Choroid plexus epithelial cell (primary cell): ENCODE results near the gene NAGS.
"Not testable (repeated sequence)": the region's sequence is repeated elsewhere in the genome, so short reads cannot be mapped to it uniquely, and the experiment has no call there.

Experiments
- DNase-seq: peaks from one replicate; pipeline ENCODE4 v3.0.0-alpha.2; 2010; ENCODE audit warnings: low read depth
- H3K4me3 ChIP-seq: 2 replicates; pipeline ENCODE4 v1.5.1; 2011; ENCODE audit warnings: low read depth, mild to moderate bottlenecking, control low read depth, low read length, moderate library complexity
- CTCF ChIP-seq: conservative IDR thresholded peaks from 2 replicates; pipeline ENCODE4 v1.5.1; 2011; ENCODE audit warnings: low read depth, mild to moderate bottlenecking, control low read depth, inconsistent platforms, low read length, moderate library complexity

Gene NAGS

GRCh38 chr17:43986225-43986981 lies 18.0 kb upstream of the NAGS start:
- DNase-seq, result no peak
- H3K4me3 ChIP-seq, result no peak overlapping the region
- TF ChIP-seq CTCF, result no peak

- TF ChIP-seq CTCF, result no peak
- DNase-seq, result no peak
- H3K4me3 ChIP-seq, result no peak overlapping the region
These were observed 17.0 kb upstream of the NAGS start for GRCh38 chr17:43987131-43988021.

GRCh38 chr17:43988301-43988700 lies 16.1 kb upstream of the NAGS start:
- DNase-seq, result no peak

GRCh38 chr17:43992641-43993040 lies 11.8 kb upstream of the NAGS start:
- no peak for TF ChIP-seq CTCF
- no peak overlapping the region for H3K4me3 ChIP-seq
- DNase-seq, result no peak

More at GRCh38 chr17:43988301-43988700, 16.1 kb upstream of the NAGS start:
- H3K4me3 ChIP-seq, result no peak overlapping the region
- no peak for TF ChIP-seq CTCF

- DNase-seq, result peak; percentile 67
- peak; percentile 88 for TF ChIP-seq CTCF
- peak overlapping the region; percentile 48 for H3K4me3 ChIP-seq
These were observed 9.9 kb upstream of the NAGS start for GRCh38 chr17:43994272-43995149.

- H3K4me3 ChIP-seq, result no peak overlapping the region
- no peak for DNase-seq
- TF ChIP-seq CTCF, result no peak
These were observed 9.3 kb upstream of the NAGS start for GRCh38 chr17:43995150-43995471.

GRCh38 chr17:43997180-43997579 lies 7.2 kb upstream of the NAGS start:
- not testable (repeated sequence) for H3K4me3 ChIP-seq, DNase-seq
